Activated naive CD4-positive, alpha-beta T cell treated with anti-CD3 and anti-CD28 coated beads, Interleukin-2, amount 50 U/mL, for 24 hours (primary cell): ENCODE results near the gene IRGC.
"Not testable (repeated sequence)": the region's sequence is repeated elsewhere in the genome, so short reads cannot be mapped to it uniquely, and the experiment has no call there.

Experiments used
- H3K27ac Mint-ChIP-seq: one replicate; pipeline ENCODE4 v1.8.0; 2021; ENCODE audit warnings: mild to moderate bottlenecking, mixed read lengths
- H3K27me3 Mint-ChIP-seq: one replicate; pipeline ENCODE4 v1.8.0; 2021; ENCODE audit warnings: mixed read lengths
- H3K36me3 Mint-ChIP-seq: one replicate; pipeline ENCODE4 v1.8.0; 2021; ENCODE audit warnings: mixed read lengths
- H3K4me1 Mint-ChIP-seq: one replicate; pipeline ENCODE4 v1.8.0; 2021; ENCODE audit warnings: mixed read lengths
- H3K4me3 Mint-ChIP-seq: one replicate; pipeline ENCODE4 v1.8.0; 2021; ENCODE audit warnings: mild to moderate bottlenecking, mixed read lengths
- H3K9me3 Mint-ChIP-seq: one replicate; pipeline ENCODE4 v1.8.0; 2021; ENCODE audit warnings: mixed read lengths

The IRGC gene, protein sequence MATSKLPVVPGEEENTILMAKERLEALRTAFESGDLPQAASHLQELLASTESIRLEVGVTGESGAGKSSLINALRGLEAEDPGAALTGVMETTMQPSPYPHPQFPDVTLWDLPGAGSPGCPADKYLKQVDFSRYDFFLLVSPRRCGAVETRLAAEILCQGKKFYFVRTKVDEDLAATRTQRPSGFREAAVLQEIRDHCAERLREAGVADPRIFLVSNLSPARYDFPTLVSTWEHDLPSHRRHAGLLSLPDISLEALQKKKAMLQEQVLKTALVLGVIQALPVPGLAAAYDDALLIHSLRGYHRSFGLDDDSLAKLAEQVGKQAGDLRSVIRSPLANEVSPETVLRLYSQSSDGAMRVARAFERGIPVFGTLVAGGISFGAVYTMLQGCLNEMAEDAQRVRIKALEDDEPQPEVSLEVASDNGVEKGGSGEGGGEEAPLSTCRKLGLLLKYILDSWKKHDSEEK

DNA sequence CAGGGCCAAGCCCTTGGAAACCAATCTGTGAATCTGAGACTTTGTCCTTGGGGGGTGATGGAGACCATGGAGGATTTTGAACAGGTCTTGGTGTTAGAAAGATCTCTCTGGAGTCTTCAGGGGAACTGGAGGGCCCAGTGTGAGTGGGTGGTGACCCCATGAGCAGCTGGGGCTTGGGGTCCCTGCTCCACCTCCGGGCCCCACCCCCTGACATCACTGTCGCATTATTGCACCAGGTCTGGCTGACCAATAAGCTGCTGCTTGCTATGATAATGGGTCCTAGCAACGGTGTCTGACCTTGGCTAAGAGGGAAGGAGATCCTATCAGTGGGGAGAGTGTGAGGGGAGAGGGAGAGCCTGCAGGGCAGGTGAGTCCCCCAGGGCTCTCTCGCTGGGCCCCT lies at the start of gene IRGC:
Gene IRGC (plus strand): TSS at position 301 of the 400 bp plus-strand sequence. CDS start 2,483 bp downstream, outside the sequence.
- Mint-ChIP-seq H3K4me3 (no peak within 1 kb of the TSS), H3K9me3 (no peaks in the 10 kb centered on the region), H3K27ac (no peak within 1 kb of the TSS), H3K4me1 (no peaks in the 10 kb centered on the region), H3K27me3 (peaks cover 5% of the 10 kb centered on the region), H3K36me3 (peaks cover 2% of the 10 kb centered on the region)

DNA sequence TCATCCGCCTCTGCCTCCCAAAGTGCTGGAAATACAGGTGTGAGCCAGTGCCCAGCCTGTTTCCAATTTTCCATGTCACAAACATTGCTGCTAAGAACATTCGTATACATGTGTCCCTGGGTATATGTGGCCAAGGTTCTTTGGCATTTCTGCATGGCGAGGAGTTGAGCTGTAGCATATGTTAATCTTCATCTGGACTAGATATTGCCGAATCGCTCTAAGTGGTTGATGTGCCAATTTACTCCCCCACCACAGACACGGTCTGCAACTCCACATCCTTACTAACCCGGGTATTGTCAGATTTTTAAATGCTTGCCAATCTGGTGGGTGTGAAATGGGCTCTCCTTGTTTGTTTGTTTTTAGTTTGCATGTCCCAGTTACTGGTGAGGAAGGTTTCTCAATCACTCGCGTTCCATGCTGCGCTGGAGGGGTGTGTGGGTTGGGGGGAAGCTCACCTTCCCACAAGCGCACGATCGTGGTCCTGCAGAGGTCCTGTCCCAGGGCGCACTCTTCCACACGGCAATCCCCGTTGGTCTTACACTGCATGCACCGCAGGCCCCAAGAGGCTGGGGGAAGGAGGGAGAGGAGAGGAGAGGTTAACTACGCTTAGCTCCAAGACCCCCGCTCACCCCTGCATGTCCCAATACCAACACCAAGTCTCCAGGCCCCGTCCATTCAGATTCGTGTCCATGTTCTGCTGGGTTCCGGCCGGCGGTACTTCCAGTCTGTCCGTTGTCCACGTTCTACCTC lies 48.6 kb upstream of the IRGC start:
- H3K4me3 Mint-ChIP-seq = peak overlapping the region; percentile 89
- H3K4me1 Mint-ChIP-seq = peaks cover 51% of the 10 kb centered on the region
- no peaks in the 10 kb centered on the region for H3K27me3 Mint-ChIP-seq
- peaks cover 6% of the 10 kb centered on the region for H3K36me3 Mint-ChIP-seq
- no peak overlapping the region for H3K27ac Mint-ChIP-seq
- no peaks in the 10 kb centered on the region for H3K9me3 Mint-ChIP-seq

DNA sequence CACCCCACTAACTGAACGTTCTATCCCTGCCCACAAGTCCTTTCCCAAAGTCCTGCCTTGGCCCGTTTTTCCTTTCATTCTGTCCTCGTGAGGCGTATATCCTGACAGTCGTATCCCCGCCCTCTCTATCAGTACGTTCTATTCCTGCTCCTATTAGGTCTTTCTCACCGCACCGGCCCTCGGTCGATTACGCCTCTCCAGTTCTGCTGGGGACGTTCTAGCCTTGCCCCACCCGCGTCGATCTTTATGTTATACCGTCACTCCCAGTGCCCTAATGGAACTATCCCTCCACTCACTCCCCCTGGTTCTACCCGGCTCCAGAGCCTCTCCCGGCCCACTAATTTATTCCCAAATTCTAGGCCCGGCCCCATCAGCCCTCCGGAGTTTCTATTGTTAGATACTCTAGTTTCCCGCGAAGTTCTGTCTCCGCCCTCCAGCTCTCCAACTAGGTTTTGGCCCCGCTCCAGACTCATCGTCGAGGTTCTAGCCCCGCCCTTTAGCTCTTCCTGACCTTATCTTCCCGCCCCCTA lies 47.9 kb upstream of the IRGC start:
- peak overlapping the region; percentile 89 for H3K4me3 Mint-ChIP-seq
- peak overlapping the region; percentile 81 for H3K27ac Mint-ChIP-seq
- H3K27me3 Mint-ChIP-seq = no peaks in the 10 kb centered on the region
- peaks cover 6% of the 10 kb centered on the region for H3K36me3 Mint-ChIP-seq
- peaks cover 51% of the 10 kb centered on the region for H3K4me1 Mint-ChIP-seq
- no peaks in the 10 kb centered on the region for H3K9me3 Mint-ChIP-seq

- Mint-ChIP-seq H3K27me3 (no peaks in the 10 kb centered on the region), H3K4me1 (peaks cover 51% of the 10 kb centered on the region), H3K9me3 (no peaks in the 10 kb centered on the region), H3K27ac (peak overlapping the region; percentile 81), H3K4me3 (peak overlapping the region; percentile 89), H3K36me3 (peaks cover 6% of the 10 kb centered on the region)
Observed at GRCh38 chr19:43668406-43669109, 47.3 kb upstream of the IRGC start.

DNA sequence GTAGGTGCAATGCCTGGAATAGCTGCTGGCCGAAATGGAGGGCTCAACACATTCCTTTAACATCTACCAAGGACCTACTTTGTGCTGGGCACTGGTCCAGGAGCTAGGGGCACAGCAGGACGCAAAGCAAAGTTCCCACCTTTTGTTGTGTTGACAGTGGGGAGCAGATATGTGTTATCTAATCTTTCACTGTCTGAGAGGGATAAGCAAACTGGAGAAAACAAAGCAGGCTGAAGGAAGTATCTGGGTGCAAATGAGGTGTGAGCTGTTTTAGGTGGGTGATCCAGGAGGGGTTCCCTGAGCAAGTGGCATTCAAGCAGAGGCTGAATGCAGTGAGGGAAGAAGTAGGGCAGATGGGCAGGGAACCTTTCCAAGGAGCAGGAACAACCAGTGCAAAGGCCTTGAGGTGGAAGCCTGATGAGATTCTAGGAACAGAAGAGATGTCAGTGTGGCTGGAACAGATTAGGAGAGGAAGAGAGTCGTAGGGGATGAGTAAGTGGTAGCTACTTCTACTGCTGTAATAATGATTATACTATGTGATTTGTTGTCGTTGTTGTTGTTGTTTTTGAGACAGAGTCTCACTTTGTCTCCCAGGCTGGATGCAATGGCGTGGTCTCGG lies 43.7 kb upstream of the IRGC start:
- Mint-ChIP-seq H3K9me3 (no peaks in the 10 kb centered on the region), H3K27ac (peak overlapping the region; percentile 6), H3K4me3 (no peak overlapping the region), H3K4me1 (peaks cover 40% of the 10 kb centered on the region), H3K27me3 (no peaks in the 10 kb centered on the region), H3K36me3 (peaks cover 6% of the 10 kb centered on the region)

GRCh38 chr19:43673637-43674036 lies 42.2 kb upstream of the IRGC start:
- Mint-ChIP-seq H3K36me3 (no peaks in the 10 kb centered on the region), H3K4me3 (no peak overlapping the region), H3K9me3 (no peaks in the 10 kb centered on the region), H3K27ac (no peak overlapping the region), H3K4me1 (peaks cover 27% of the 10 kb centered on the region), H3K27me3 (no peaks in the 10 kb centered on the region)

DNA sequence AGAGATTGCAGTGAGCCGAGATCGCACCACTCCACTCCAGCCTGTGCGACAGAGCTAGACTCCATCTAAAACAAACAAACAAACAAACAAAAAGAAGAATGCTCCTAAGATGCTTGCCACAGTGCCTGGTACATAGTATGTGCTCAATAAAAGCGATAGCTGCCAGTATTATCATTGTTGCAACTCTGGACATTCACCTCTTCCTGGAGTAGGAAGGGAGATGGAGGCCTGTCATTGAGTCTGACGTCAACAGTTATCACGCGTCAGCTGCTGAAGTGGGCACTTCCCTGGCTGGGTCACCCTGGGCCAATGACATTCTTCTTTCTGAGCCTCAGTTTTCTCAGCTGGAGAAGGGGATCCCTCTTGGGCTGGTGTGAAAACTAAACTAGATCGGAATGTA lies 41.7 kb upstream of the IRGC start:
- peaks cover 22% of the 10 kb centered on the region for H3K4me1 Mint-ChIP-seq
- H3K27me3 Mint-ChIP-seq = no peaks in the 10 kb centered on the region
- no peaks in the 10 kb centered on the region for H3K36me3 Mint-ChIP-seq
- no peaks in the 10 kb centered on the region for H3K9me3 Mint-ChIP-seq
- H3K4me3 Mint-ChIP-seq = no peak overlapping the region
- H3K27ac Mint-ChIP-seq = no peak overlapping the region

DNA sequence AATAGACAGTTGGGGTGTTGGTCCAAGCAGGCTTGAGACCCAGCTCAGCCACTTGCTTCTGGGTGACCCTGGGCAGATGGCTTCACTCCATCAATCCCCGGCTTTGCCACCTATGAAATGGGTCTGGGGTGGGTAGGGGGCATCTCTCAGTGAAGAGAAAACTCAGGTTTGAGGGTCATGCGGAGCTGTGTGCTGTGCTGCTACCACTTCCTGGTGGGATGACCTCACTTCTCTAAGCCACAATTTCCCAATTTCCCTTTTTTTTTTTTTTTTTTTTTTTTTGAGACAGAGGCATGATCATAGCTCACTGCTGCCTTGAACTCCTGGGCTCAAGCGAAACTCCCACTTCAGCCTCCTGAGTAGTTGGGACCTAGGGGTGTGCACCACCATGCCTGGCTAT lies 41.3 kb upstream of the IRGC start:
- Mint-ChIP-seq H3K36me3 (no peaks in the 10 kb centered on the region), H3K27ac (no peak overlapping the region), H3K4me3 (no peak overlapping the region), H3K27me3 (no peaks in the 10 kb centered on the region), H3K4me1 (peaks cover 20% of the 10 kb centered on the region), H3K9me3 (no peaks in the 10 kb centered on the region)

GRCh38 chr19:43675269-43675879 lies 40.5 kb upstream of the IRGC start:
- H3K4me3 Mint-ChIP-seq = no peak overlapping the region
- peak overlapping the region; percentile 57 for H3K27ac Mint-ChIP-seq
- peaks cover 12% of the 10 kb centered on the region for H3K4me1 Mint-ChIP-seq
- no peaks in the 10 kb centered on the region for H3K27me3 Mint-ChIP-seq
- no peaks in the 10 kb centered on the region for H3K9me3 Mint-ChIP-seq
- H3K36me3 Mint-ChIP-seq = no peaks in the 10 kb centered on the region

DNA sequence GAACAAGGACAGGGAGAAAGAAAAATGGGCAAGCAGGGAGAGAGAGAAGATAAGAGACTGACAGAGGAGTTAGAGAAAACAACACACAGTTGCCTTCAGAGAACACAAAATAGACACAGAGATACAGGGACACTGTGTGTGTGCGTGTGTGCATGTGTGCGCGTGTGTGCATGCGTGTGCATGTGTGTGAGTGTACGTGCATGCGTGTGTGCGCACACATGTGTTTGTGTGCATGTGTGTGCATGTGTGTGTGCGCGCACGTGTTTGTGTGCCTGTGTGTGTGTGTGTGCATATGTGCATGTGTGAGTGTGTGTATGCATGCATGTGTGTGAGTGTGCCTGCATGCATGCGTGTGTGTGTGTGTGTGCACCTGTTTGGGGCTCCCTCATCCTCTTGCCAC lies 40.0 kb upstream of the IRGC start:
- Mint-ChIP-seq H3K4me1 (peaks cover 10% of the 10 kb centered on the region), H3K9me3 (no peaks in the 10 kb centered on the region), H3K36me3 (no peaks in the 10 kb centered on the region), H3K27me3 (no peaks in the 10 kb centered on the region), H3K27ac (no peak overlapping the region), H3K4me3 (no peak overlapping the region)

- Mint-ChIP-seq H3K27ac (no peak overlapping the region), H3K27me3 (no peaks in the 10 kb centered on the region), H3K4me3 (no peak overlapping the region), H3K36me3 (no peaks in the 10 kb centered on the region), H3K4me1 (peaks cover 6% of the 10 kb centered on the region), H3K9me3 (no peaks in the 10 kb centered on the region)
Observed at GRCh38 chr19:43678512-43679261, 37.2 kb upstream of the IRGC start.

DNA sequence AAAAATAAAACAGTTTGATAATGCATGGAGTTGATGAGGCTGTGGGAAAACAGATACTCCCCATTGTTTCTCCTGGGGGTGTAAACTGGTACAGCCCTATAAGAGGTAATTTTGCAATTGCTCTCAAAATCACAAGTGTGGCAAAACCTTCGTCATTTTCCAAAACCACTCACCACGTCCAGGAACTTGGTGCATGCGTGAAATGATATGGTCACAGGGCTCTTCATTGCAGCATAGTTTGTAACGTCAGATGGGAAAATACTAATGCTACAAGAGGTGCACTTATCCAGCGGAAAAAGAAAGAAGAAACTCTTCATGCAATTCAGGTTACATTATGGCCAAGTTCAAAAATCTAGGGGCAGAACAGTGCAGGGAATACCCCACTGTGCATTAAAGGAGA lies 34.1 kb upstream of the IRGC start:
- no peaks in the 10 kb centered on the region for H3K36me3 Mint-ChIP-seq
- H3K27me3 Mint-ChIP-seq = no peaks in the 10 kb centered on the region
- H3K4me1 Mint-ChIP-seq = no peaks in the 10 kb centered on the region
- H3K27ac Mint-ChIP-seq = no peak overlapping the region
- no peaks in the 10 kb centered on the region for H3K9me3 Mint-ChIP-seq
- no peak overlapping the region for H3K4me3 Mint-ChIP-seq

DNA sequence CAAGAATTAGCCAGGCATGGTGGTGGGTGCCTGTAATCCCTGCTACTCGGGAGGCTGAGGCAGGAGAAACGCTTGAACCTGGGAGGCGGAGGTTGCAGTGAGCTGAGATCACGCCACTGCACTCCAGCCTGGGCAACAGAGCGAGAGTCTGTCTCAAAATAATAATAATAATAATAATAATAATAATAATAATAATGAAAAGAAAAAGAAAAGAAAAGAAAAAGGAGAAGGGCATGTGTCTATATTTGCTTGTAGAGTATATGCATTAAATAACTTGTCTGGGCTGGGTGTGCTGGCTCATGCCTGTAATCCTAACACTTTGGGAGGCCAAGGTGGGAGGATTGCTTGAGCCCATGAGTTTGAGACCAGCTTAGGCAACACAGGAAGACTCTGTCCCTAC lies 33.6 kb upstream of the IRGC start:
- not testable (repeated sequence) for H3K4me1 Mint-ChIP-seq, H3K27ac Mint-ChIP-seq, H3K9me3 Mint-ChIP-seq, H3K27me3 Mint-ChIP-seq, H3K36me3 Mint-ChIP-seq, H3K4me3 Mint-ChIP-seq

DNA sequence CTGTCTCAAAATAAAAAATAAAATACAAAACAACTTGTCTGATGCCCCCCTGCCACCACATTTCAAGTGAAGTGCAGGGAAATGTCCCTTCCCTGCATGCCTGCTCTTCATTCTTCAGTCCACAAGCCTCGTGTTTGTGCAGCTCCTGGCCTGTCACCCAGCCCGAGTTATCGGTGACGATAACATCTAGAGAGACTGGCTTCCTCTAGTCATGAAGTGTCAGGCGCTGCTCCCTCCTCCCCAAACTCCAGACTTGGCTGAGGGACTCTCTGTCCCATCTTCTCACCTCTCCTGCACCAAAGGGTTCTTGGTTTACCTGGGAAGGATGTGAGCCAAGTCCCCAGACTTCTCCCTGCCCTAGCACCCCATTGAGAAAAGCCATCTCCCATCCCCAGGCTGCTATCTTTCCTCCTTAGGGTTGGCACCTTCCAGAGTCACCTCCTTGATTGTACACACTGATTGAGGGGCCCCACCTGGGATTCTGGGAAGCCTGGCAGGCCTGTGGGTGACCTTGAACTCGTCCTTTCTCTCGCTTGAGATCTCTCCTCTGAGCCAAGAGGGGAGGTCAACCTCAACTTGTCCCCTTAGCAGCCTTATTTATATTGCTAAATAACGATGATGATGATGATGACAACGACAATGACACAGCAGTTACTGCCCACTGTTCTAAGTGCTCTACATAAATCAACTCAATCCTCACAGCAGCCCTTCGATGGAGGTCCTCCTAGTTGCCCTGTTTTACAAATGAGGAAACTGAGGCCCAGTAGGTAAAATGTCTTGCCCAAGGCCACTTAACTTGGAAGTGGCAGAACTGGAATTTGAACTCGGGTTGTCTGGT lies 32.8 kb upstream of the IRGC start:
- Mint-ChIP-seq H3K27me3 (no peaks in the 10 kb centered on the region), H3K4me3 (no peak overlapping the region), H3K9me3 (no peaks in the 10 kb centered on the region), H3K36me3 (no peaks in the 10 kb centered on the region), H3K4me1 (no peaks in the 10 kb centered on the region), H3K27ac (no peak overlapping the region)
